GM18517 (cell line): ENCODE measurements around the gene KDM2A.

Experiments
- ATAC-seq: cut with Tn5 transposase; IDR thresholded peaks from one replicate; pipeline ENCODE4 v1.9.1; 2021; ENCODE audit warnings: mild to moderate bottlenecking, moderate library complexity; ENCODE audit not compliant: unreplicated experiment

KDM2A gene

DNA sequence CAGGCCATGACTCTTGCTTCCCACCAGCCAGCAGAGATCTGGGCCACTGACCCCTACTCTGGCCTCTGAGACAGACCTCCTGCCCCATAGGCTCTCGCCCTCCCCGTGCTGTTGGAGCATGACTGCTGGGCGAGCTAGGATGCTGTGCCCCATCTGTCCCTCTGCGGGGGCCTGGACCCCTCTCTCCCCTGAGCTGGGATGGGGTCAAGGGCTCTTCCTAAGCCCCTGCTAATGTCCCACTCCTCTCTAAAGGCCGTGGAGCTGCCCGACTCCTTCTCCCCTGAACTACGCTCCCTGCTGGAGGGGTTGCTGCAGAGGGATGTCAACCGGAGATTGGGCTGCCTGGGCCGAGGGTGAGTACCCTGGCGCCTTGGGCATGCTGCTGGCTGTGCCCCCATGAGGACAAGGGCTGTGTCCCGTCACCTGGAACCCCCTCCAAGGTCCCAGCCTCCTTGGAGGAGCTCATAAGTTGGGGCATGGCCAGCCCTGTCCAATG, 163.9 kb downstream of the KDM2A start:
- no peak for ATAC-seq

- no peak for ATAC-seq
Observed at GRCh38 chr11:67283481-67283963, 164.5 kb downstream of the KDM2A start.

DNA sequence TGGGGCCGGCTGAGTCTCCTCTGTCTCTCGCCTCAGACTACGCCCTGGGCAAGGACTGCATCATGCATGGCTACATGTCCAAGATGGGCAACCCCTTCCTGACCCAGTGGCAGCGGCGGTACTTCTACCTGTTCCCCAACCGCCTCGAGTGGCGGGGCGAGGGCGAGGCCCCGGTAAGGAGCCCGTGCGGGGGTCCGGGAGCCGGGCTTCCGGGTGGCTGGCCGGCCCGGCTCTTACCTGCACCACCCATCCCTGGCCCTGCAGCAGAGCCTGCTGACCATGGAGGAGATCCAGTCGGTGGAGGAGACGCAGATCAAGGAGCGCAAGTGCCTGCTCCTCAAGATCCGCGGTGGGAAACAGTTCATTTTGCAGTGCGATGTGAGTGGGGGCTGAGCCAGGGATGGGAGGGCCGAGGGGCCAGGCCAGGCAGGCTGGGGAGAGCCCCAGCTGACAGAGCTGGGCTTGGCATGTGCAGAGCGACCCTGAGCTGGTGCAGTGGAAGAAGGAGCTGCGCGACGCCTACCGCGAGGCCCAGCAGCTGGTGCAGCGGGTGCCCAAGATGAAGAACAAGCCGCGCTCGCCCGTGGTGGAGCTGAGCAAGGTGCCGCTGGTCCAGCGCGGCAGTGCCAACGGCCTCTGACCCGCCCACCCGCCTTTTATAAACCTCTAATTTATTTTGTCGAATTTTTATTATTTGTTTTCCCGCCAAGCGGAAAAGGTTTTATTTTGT, 165.9 kb downstream of the KDM2A start:
- no peak for ATAC-seq

DNA sequence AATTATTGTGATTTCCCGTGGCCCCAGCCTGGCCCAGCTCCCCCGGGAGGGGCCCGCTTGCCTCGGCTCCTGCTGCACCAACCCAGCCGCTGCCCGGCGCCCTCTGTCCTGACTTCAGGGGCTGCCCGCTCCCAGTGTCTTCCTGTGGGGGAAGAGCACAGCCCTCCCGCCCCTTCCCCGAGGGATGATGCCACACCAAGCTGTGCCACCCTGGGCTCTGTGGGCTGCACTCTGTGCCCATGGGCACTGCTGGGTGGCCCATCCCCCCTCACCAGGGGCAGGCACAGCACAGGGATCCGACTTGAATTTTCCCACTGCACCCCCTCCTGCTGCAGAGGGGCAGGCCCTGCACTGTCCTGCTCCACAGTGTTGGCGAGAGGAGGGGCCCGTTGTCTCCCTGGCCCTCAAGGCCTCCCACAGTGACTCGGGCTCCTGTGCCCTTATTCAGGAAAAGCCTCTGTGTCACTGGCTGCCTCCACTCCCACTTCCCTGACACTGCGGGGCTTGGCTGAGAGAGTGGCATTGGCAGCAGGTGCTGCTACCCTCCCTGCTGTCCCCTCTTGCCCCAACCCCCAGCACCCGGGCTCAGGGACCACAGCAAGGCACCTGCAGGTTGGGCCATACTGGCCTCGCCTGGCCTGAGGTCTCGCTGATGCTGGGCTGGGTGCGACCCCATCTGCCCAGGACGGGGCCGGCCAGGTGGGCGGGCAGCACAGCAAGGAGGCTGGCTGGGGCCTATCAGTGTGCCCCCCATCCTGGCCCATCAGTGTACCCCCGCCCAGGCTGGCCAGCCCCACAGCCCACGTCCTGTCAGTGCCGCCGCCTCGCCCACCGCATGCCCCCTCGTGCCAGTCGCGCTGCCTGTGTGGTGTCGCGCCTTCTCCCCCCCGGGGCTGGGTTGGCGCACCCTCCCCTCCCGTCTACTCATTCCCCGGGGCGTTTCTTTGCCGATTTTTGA, 166.8 kb downstream of the KDM2A start:
- no peak for ATAC-seq

GRCh38 chr11:67286621-67287333, 167.7 kb downstream of the KDM2A start:
- no peak for ATAC-seq

- ATAC-seq = peak; percentile 2
Observed at GRCh38 chr11:67287355-67288197, 168.5 kb downstream of the KDM2A start.

DNA sequence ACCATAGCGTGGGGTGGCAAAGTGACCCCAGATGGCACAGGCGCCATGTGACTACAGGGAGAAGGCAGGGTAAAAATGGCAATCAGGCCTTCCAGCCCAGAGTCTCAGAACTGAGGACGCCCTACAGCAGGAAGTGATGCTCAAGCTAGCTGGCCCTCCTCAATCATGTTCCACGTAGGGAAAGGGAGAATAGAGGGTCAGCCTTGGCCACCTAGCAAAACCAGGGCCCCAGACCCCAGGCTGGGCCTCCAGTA, 169.1 kb downstream of the KDM2A start:
- peak; percentile 2 for ATAC-seq

GRCh38 chr11:67288452-67289225, 169.6 kb downstream of the KDM2A start:
- peak; percentile 58 for ATAC-seq

- ATAC-seq = peak; percentile 48
Observed at GRCh38 chr11:67289226-67289650, 170.2 kb downstream of the KDM2A start, which contains the start of gene ANKRD13D. Gene ANKRD13D (plus strand): TSS chr11:67289303. CDS start chr11:67289461, 158 bp downstream.

DNA sequence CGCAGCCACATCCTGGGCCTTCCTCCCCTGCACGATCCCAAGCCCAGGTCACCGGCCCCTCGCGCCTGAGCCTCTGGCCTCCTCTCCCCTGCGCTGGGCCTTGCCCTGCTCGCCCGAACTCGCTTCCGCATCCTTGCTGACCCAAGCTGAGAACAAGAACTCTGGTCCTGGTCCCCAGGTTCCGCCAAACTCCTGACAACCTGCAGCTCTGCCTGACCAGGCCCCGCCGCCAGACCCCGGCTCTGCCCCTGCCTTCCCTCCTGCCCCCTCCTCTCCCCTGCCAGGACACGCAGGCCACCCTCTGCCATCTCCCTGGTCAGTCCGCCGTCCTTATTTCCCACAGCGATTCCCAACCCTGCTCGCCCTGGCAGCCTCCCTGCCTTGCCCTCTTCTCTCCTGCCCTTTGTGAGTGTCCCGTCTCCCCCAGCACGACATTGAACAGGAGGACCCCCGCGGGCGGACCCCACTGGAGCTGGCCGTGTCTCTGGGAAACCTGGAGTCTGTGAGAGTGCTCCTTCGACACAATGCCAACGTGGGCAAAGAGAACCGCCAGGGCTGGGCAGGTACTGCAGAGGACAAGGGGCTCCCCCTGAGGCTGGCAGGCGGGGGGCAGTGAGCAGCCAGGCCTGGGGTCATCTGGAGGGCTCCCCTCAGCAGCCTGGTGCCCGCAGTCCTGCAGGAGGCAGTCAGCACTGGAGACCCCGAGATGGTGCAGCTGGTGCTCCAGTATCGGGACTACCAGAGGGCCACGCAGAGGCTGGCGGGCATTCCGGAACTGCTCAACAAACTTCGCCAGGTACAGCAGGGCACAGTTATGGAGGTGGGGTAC, 170.8 kb downstream of the KDM2A start:
- ATAC-seq = peak; percentile 0

DNA sequence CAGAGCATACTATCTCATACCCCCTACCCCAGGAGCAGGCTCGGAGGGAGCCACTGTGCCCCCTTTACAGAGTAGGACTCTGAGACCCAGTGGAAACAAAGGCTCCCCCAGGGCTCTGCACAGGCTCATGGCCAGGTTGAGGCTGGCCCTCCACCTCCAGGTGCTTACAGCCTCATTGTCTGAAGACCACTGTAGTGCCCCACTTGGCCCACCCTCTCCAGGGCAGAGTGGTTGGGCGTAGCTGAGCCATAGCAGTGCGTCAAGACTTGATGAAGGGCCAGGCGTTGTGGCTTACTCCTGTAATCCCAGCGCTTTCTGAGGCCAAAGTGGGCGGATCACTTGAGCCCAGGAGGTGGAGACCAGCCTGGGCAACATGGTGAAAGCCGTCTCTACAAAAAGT, 171.7 kb downstream of the KDM2A start:
- ATAC-seq = no peak

GRCh38 chr11:67291481-67292381, 172.7 kb downstream of the KDM2A start:
- ATAC-seq = no peak

GRCh38 chr11:67292671-67293070, 173.6 kb downstream of the KDM2A start:
- no peak for ATAC-seq

GRCh38 chr11:67293090-67293489, 174.0 kb downstream of the KDM2A start:
- ATAC-seq = no peak

GRCh38 chr11:67295846-67296245, 176.8 kb downstream of the KDM2A start:
- no peak for ATAC-seq

GRCh38 chr11:67298786-67299185, 179.7 kb downstream of the KDM2A start:
- no peak for ATAC-seq

DNA sequence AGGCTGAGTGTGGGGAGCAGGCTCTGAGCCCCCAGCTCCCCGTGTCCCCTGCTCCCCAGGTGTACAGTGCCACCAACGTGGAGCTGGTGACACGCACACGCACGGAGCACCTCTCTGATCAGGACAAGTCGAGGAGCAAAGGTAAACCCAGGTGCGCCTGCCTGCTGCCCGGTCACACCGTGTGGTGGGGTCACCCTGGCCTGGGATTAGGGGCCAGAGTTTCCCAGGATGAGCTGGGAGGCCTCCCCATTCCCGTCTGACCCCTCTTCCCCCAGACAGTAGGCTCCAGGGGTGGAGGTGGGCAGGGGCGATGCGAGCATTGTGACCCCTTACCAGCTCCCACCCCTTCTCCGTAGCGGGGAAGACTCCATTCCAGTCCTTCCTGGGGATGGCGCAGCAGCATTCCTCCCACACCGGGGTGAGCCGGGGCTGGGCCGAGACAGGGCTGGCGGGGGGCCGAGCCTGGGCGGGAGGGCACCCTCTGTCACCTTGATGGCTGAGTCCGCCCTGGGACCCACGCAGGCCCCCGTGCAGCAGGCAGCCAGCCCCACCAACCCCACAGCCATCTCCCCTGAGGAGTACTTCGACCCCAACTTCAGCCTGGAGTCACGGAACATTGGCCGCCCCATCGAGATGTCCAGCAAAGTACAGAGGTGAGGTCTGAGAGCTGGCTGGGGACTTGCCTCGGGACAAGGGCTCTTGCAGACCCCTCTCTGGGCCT, 180.6 kb downstream of the KDM2A start:
- ATAC-seq = no peak
